HUES48 (cell line): ENCODE results near the gene ADCY5.
A peak's percentile ranks its signal among the peaks of the same experiment; 100 is the strongest.
"Not testable (repeated sequence)": the region's sequence is repeated elsewhere in the genome, so short reads cannot be mapped to it uniquely, and the experiment has no call there.

ENCODE experiments used
- H3K27ac ChIP-seq: one replicate; pipeline ENCODE4 v1.7.0; 2013; ENCODE audit warnings: low read depth, low read length, inconsistent platforms
- H3K27me3 ChIP-seq: 2 replicates; pipeline ENCODE4 v1.6.1; 2013; ENCODE audit warnings: mild to moderate bottlenecking, low read length; ENCODE audit not compliant: control insufficient read depth, insufficient read depth
- H3K36me3 ChIP-seq: 2 replicates; pipeline ENCODE4 v1.6.1; 2013; ENCODE audit warnings: low read length; ENCODE audit not compliant: control insufficient read depth, insufficient read depth
- H3K4me1 ChIP-seq: 2 replicates; pipeline ENCODE4 v1.6.1; 2013; ENCODE audit warnings: mild to moderate bottlenecking, low read length; ENCODE audit not compliant: control insufficient read depth, insufficient read depth
- H3K4me3 ChIP-seq: 2 replicates; pipeline ENCODE4 v1.5.1; 2013; ENCODE audit warnings: mild to moderate bottlenecking, low read depth, low read length
- H3K9ac ChIP-seq: 2 replicates; pipeline ENCODE4 v1.6.1; 2013; ENCODE audit warnings: mild to moderate bottlenecking, low read depth, low read length, moderate library complexity
- H3K9me3 ChIP-seq: 2 replicates; pipeline ENCODE4 v1.6.1; 2013; ENCODE audit warnings: low read length; ENCODE audit not compliant: control insufficient read depth, insufficient read depth

Gene ADCY5

DNA sequence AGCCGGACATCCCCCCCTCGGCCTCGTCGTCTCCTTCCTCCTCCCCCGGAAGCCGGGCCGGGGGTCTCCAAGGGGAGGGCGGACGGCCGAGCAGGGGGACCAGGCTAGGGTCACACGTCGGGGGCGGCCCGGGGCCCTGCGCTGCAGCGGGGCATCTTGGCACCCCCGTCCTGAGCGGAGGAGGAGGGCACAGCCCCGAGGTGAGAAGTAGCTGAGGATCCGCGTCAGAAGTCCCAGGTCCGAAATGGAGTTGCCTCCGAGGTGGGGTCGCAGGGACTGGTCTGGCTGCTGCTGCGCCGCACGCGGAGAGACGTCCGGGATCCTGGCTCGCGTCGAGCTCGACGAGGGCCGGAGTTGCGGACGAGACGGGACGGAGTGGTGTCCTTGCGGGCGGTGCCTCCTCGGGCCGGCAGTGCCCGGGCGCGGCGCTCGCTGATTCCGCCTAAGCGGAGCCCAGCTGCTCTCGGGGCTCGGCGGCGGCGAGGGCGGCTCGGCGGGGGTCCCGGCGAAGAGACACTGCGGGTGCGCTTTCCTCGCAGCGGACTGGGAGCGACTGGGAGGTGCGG is at the start of gene ADCY5:
Gene ADCY5 (minus strand): TSS at position 555 of the 566 bp plus-strand sequence. CDS start 545 bp downstream, at position 10.
- H3K4me1 ChIP-seq: 0 out of 2 replicates have a peak, but pooled peaks cover 3% of the 10 kb centered on the region
- H3K27me3 ChIP-seq: peaks cover 54% of the 10 kb centered on the region
- H3K27ac ChIP-seq: no peak within 1 kb of the TSS
- peak within 1 kb of the TSS; percentile 68 for H3K4me3 ChIP-seq
- H3K9me3 ChIP-seq: no peaks in the 10 kb centered on the region
- no peaks in the 10 kb centered on the region for H3K36me3 ChIP-seq
- no peak within 1 kb of the TSS for H3K9ac ChIP-seq

DNA sequence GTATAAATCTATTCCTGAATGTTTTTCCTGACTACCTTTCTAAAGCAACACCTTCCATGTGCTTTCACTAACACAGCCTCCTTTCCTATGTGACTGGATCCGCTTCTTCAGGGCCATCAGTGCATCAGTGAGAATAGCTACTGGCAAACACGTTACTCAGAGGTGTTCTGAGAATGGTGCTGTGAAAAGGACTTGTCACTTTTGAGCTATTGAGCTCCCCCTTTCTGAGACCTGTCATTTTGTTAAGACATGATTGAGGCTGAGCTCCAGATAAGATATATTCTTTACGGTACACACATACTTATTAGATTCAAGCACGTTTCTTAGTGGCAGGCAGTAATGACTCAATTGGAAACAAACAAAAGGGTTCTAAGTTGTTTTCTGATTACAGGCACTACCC is 45.0 kb upstream of the ADCY5 start:
- Histone ChIP-seq H3K9me3 (no peaks in the 10 kb centered on the region), H3K4me1 (no peaks in the 10 kb centered on the region), H3K4me3 (no peak overlapping the region), H3K27ac (no peak overlapping the region), H3K36me3 (peaks cover 17% of the 10 kb centered on the region), H3K27me3 (no peaks in the 10 kb centered on the region), H3K9ac (no peak overlapping the region)

GRCh38 chr3:123491966-123492587 is 43.2 kb upstream of the ADCY5 start:
- no peak overlapping the region for H3K9ac ChIP-seq
- H3K9me3 ChIP-seq: no peaks in the 10 kb centered on the region
- no peak overlapping the region for H3K4me3 ChIP-seq
- no peaks in the 10 kb centered on the region for H3K4me1 ChIP-seq
- H3K36me3 ChIP-seq: peaks cover 8% of the 10 kb centered on the region
- H3K27ac ChIP-seq: no peak overlapping the region
- no peaks in the 10 kb centered on the region for H3K27me3 ChIP-seq

DNA sequence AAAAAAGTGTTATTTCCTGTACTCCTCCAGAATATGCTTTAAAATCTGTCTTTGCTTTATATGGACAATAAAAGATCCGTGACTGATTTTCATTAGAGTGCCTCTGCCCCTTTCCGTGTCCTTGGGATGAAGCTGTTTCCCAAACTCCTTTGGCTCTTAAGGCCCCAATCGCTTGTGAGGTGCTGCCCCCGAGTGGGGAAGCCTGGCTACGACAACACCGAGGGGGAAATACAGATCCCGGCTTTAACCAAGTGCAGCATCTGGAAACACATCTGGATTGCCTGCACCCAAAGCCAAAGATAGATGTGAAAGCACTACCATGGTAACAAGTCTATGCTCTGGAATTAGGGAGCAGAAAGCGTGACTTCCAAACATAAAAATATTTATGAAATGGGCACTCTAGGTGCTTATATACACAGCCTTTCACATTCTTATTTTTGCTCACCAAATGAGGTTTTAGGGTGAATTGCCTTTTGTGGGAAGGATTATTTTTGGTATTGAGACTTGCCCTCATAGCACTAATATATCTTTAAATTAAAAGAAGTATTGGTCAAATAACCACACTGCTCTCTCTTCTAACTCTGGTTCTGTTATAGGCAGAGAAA is 40.6 kb upstream of the ADCY5 start:
- H3K4me3 ChIP-seq: no peak overlapping the region
- H3K36me3 ChIP-seq: peaks cover 6% of the 10 kb centered on the region
- no peaks in the 10 kb centered on the region for H3K4me1 ChIP-seq
- no peaks in the 10 kb centered on the region for H3K27me3 ChIP-seq
- H3K27ac ChIP-seq: no peak overlapping the region
- no peak overlapping the region for H3K9ac ChIP-seq
- no peaks in the 10 kb centered on the region for H3K9me3 ChIP-seq

GRCh38 chr3:123488645-123489347 is 39.9 kb upstream of the ADCY5 start:
- Histone ChIP-seq H3K9ac (no peak overlapping the region), H3K4me1 (no peaks in the 10 kb centered on the region)

GRCh38 chr3:123487063-123487462 is 38.2 kb upstream of the ADCY5 start:
- H3K9me3 ChIP-seq, H3K4me1 ChIP-seq, H3K4me3 ChIP-seq, H3K27me3 ChIP-seq, H3K27ac ChIP-seq, H3K36me3 ChIP-seq, H3K9ac ChIP-seq: not testable (repeated sequence)

More at GRCh38 chr3:123488645-123489347, 39.9 kb upstream of the ADCY5 start:
- no peak overlapping the region for H3K4me3 ChIP-seq
- H3K9me3 ChIP-seq: no peaks in the 10 kb centered on the region
- no peak overlapping the region for H3K27ac ChIP-seq
- no peaks in the 10 kb centered on the region for H3K27me3 ChIP-seq
- peaks cover 4% of the 10 kb centered on the region for H3K36me3 ChIP-seq

DNA sequence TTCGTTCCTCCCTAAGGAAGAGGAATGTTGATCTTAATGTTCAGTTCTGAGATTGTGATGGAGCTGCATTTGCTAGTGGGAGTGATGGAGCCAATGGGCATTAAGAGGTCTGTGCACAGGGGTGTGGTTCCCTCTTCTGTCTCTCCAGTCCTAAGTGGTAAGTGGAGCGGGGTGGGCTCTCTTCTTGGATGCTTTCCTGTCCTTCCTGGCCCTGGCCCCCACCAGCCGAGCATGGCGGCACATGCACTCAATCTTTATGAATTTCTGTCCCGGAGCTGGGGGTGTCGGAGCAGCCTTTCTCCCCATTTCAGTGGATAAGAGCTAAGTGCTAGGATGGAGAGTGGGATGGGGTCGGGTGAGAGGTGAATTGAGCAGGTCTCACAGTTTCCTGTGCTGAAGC is 37.6 kb upstream of the ADCY5 start:
- Histone ChIP-seq H3K36me3 (peaks cover 4% of the 10 kb centered on the region), H3K27me3 (no peaks in the 10 kb centered on the region), H3K27ac (no peak overlapping the region), H3K4me1 (no peaks in the 10 kb centered on the region), H3K9me3 (no peaks in the 10 kb centered on the region), H3K4me3 (no peak overlapping the region), H3K9ac (no peak overlapping the region)

GRCh38 chr3:123485551-123485950 is 36.7 kb upstream of the ADCY5 start:
- Histone ChIP-seq H3K27ac (no peak overlapping the region), H3K4me1 (no peaks in the 10 kb centered on the region), H3K36me3 (peaks cover 3% of the 10 kb centered on the region), H3K4me3 (no peak overlapping the region), H3K9me3 (no peaks in the 10 kb centered on the region), H3K27me3 (no peaks in the 10 kb centered on the region), H3K9ac (no peak overlapping the region)

DNA sequence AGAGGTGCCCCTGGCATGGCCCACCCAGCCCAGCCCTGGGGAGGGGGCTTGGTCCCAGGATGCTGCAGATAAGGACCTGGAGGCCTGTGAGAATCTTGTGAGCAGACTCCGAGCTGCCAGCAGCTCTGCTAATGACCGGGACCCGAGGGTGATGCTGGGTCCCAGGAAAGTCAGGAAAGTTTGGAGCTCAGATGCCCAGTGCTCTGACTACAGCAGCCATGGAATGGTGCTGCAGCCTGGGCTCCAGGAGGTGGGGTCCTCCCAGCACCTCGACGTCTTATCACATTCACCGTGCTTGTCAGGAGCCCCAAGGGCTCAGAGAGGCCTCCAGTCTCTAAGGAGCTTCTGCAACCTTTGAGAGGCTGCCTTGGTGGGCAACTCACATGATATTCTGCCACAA is 34.3 kb upstream of the ADCY5 start:
- Histone ChIP-seq H3K9ac (no peak overlapping the region), H3K27me3 (no peaks in the 10 kb centered on the region), H3K27ac (no peak overlapping the region), H3K4me3 (no peak overlapping the region), H3K36me3 (no peaks in the 10 kb centered on the region), H3K4me1 (no peaks in the 10 kb centered on the region), H3K9me3 (no peaks in the 10 kb centered on the region)

DNA sequence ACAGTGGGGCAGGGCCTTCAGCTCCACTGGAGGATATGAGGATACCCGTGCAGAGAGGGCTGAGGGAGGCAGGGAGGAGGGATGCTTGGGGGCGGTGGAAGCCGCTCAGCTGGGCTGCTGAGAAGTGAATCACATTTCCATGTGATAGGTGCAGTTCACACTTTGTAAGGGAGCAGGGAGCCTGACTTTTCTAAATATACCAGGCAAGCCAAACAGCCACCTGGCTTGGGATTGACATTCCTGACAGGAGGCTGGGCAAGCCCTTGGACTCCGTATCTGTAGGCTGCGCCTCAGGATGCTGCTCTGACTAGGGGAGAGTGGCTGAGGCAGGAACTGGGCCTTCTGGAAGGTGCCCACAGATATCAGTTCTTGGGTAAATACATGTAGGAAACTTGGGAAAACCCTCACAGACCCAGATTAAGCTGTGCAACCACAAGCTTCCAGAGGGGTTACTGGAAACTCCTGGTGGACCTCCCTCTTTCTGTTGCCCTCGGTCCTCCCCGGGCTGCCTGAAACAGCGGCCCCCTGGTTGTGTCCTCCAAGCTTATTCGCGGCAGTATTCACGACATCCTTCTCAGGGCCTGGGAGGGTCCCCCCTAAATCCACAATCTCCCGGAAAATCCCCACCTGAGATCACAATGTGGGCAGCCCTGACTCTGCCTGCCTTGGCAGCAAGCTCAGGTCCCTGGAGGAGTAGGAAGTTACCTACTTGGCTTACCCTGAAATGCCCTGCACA is 33.0 kb upstream of the ADCY5 start:
- Histone ChIP-seq H3K9me3 (no peaks in the 10 kb centered on the region), H3K36me3 (no peaks in the 10 kb centered on the region), H3K4me1 (no peaks in the 10 kb centered on the region), H3K4me3 (no peak overlapping the region), H3K9ac (no peak overlapping the region), H3K27ac (no peak overlapping the region), H3K27me3 (no peaks in the 10 kb centered on the region)
